ENCODE data around the gene MYB. TPM values are rescaled to one million over a fixed set of nuclear protein-coding genes. Genes with fewer than 3 reads are reported as not detected.
A peak's percentile ranks its signal among the peaks of the same experiment; 100 is the strongest.
"Not testable (repeated sequence)": the region's sequence is repeated elsewhere in the genome, so short reads cannot be mapped to it uniquely, and the experiment has no call there.

Gene MYB
- polyA plus RNA-seq, 1 experiment = 0.06 TPM

- DNase-seq (ENCODE audit: low read depth) = no peak
- CTCF ChIA-PET = interaction anchor here (0.7 to 4.7 kb wide), 2 partner anchors 19 to 282 kb away, joined by 3 to 31 read pairs; no protein-coding TSS in a partner anchor
- Histone ChIP-seq H3K36me3 (ENCODE audit: control insufficient read depth, insufficient read depth, low read length) (no peaks in the 10 kb centered on the region), H3K4me3 (ENCODE audit: low read depth, low read length) (no peak overlapping the region), H3K27me3 (ENCODE audit: control insufficient read depth, insufficient read depth, low read length) (peaks cover 2% of the 10 kb centered on the region; the same call in 1 of the 2 replicates)
- POLR2A ChIA-PET = no interaction called here
- TF ChIP-seq, protein P1, sequence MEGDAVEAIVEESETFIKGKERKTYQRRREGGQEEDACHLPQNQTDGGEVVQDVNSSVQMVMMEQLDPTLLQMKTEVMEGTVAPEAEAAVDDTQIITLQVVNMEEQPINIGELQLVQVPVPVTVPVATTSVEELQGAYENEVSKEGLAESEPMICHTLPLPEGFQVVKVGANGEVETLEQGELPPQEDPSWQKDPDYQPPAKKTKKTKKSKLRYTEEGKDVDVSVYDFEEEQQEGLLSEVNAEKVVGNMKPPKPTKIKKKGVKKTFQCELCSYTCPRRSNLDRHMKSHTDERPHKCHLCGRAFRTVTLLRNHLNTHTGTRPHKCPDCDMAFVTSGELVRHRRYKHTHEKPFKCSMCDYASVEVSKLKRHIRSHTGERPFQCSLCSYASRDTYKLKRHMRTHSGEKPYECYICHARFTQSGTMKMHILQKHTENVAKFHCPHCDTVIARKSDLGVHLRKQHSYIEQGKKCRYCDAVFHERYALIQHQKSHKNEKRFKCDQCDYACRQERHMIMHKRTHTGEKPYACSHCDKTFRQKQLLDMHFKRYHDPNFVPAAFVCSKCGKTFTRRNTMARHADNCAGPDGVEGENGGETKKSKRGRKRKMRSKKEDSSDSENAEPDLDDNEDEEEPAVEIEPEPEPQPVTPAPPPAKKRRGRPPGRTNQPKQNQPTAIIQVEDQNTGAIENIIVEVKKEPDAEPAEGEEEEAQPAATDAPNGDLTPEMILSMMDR (IDR thresholded peaks at IDR 0.05; ENCODE audit: insufficient read depth, low read depth, low read length) = no peak
These were observed 39.4 kb upstream of the MYB start for GRCh38 chr6:135141728-135142127.

- POLR2A ChIA-PET; DNase-seq (ENCODE audit: low read depth); H3K4me3 ChIP-seq (ENCODE audit: low read depth, low read length); H3K36me3 ChIP-seq (ENCODE audit: control insufficient read depth, insufficient read depth, low read length); H3K27me3 ChIP-seq (ENCODE audit: control insufficient read depth, insufficient read depth, low read length): not testable (repeated sequence)
- CTCF ChIA-PET = interaction anchor here (0.7 to 4.7 kb wide), 3 partner anchors 18 to 297 kb away, joined by 3 to 31 read pairs (median 3); no protein-coding TSS in a partner anchor
These were observed 38.9 kb upstream of the MYB start for GRCh38 chr6:135142232-135142631.

DNA sequence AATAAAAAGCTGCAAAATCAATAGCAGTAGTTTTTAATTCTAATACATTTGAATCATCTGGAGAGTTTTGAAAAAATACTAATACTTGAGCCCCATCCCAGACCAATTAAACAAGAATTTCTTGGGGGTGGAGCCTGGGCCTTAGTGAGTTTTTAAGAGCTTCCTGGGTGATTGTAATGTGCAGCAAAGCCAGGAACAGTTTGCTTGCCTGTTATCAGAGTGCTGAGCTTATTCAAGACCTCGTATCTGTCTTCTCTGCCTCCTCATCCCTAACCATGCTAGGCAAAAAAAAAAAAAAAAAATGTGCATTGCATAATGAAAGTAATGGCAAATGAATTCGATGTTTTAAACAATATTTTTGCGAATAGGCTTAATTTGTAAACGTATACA, 36.4 kb upstream of the MYB start:
- no peak for DNase-seq (ENCODE audit: low read depth)
- no peaks in the 10 kb centered on the region for H3K36me3 ChIP-seq (ENCODE audit: control insufficient read depth, insufficient read depth, low read length)
- H3K27me3 ChIP-seq (ENCODE audit: control insufficient read depth, insufficient read depth, low read length) = no peaks in the 10 kb centered on the region
- H3K4me3 ChIP-seq (ENCODE audit: low read depth, low read length) = no peak overlapping the region
- ChIA-PET CTCF (interaction anchor here (0.7 to 4.7 kb wide), 9 partner anchors 13 to 1049 kb away, joined by 3 to 31 read pairs (median 4); no protein-coding TSS in a partner anchor), POLR2A (no interaction called here)
- TF ChIP-seq, protein P1 (IDR thresholded peaks at IDR 0.05; ENCODE audit: insufficient read depth, low read depth, low read length) = no peak

DNA sequence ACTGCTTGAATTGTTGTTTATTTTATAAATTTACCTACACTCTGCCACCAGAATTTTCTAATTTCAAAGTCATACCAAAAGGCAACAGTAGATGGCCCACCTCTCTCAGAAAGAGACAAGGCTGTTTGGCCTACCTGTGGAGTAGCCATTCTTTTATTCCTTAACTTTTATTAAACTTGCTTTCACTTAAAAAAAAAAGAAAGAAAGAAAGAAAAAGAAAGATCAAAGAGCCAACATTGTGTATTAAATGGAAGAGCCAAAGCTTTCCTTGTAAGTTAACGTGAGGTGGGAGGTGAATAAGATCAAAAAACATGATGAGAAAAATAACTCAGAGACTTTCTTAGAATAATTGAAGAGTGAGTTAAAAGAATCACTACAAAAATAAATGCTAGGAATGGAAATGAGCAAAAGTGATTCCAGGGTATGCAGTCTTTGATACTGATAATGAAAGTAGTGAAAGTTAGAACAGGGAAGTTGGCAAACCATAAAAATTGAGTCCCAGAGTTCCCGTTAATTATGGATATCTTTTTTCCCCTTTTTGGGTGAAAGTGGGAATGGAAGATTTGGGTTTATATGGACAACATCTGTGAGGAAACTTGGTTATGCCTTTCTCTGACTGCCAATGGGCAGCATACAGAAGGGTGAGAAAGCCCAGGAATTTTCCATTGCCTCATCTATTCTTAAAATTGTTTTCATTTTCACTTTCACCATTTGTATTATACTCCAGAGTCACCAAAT, 35.9 kb upstream of the MYB start:
- DNase-seq (ENCODE audit: low read depth) = no peak
- TF ChIP-seq, protein P1 (IDR thresholded peaks at IDR 0.05; ENCODE audit: insufficient read depth, low read depth, low read length) = peak; percentile 53
- ChIA-PET POLR2A (no interaction called here), CTCF (interaction anchor here (1.3 to 4.7 kb wide), 5 partner anchors 13 to 300 kb away, joined by 3 to 31 read pairs (median 4); no protein-coding TSS in a partner anchor)
- Histone ChIP-seq H3K4me3 (ENCODE audit: low read depth, low read length) (no peak overlapping the region), H3K27me3 (ENCODE audit: control insufficient read depth, insufficient read depth, low read length) (no peaks in the 10 kb centered on the region), H3K36me3 (ENCODE audit: control insufficient read depth, insufficient read depth, low read length) (no peaks in the 10 kb centered on the region)

- DNase-seq (ENCODE audit: low read depth) = peak; percentile 26
- POLR2A ChIA-PET = interaction anchor here (0.8 kb wide), 1 partner anchor 1114 kb away, joined by 7 read pairs; no protein-coding TSS in a partner anchor
- no peak overlapping the region for H3K4me3 ChIP-seq (ENCODE audit: low read depth, low read length)
- no peaks in the 10 kb centered on the region for H3K36me3 ChIP-seq (ENCODE audit: control insufficient read depth, insufficient read depth, low read length)
- CTCF ChIA-PET = interaction anchor here (0.5 to 1.9 kb wide), 3 partner anchors 10 to 293 kb away, joined by 3 to 12 read pairs (median 3); no protein-coding TSS in a partner anchor
- no peaks in the 10 kb centered on the region for H3K27me3 ChIP-seq (ENCODE audit: control insufficient read depth, insufficient read depth, low read length)
- TF ChIP-seq, protein P1 (IDR thresholded peaks at IDR 0.05; ENCODE audit: insufficient read depth, low read depth, low read length) = no peak
These were observed 34.8 kb upstream of the MYB start for GRCh38 chr6:135146162-135146934.

Data from BJ (cell line).